ENCODE data around the gene NTMT1.

DNA sequence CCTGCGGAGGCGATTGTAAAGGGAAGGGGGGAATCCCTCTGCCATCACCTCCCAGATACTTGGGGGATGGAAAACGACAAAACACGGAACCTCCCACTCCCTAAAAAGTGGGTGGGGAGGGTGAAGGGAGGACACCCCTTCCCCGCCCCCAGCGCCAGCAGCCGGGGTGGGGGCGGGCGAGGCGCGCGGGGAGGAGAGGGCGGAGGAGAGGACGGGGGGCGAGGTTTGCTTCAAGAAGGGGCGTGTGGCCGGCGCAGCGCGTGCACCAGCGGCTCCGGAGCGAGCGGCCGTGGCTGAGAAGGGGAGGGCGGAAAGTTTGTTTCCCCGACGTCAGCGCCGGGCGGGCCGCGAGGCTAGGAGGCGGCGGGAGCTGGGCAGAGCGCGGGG is 39.4 kb downstream of the NTMT1 start, which contains the start of gene PRRX2:
- no peak for TF ChIP-seq CTCF (IDR thresholded peaks at IDR 0.05)
- TF ChIP-seq POLR2A (IDR thresholded peaks at IDR 0.05) = no peak
